Gastrocnemius medialis (tissue), 4 donors: Measurements from ENCODE around the gene NCOA7.

ENCODE experiments used
- CTCF ChIP-seq, 5 experiments: fragments of 450-650 bp in 3 of 5; fragments of 200-600 bp in 2 of 5; sonication (generic) in 2 of 5; IDR thresholded peaks in 4 of 5; conservative IDR thresholded peaks in 1 of 5; 1 replicate in 4 of 5; 2 replicates in 1 of 5; pipeline ENCODE4 v1.5.1; 2016 to 2019; ENCODE audit warnings: antibody characterized with exemption in 5 of 5, mild to moderate bottlenecking in 3 of 5, moderate library complexity in 3 of 5
- POLR2A ChIP-seq, 2 donors: fragments of 450-650 bp; IDR thresholded peaks; one replicate each; pipeline ENCODE4 v1.6.1; 2017; ENCODE audit warnings: antibody characterized with exemption in 2 of 2, mild to moderate bottlenecking in 2 of 2, moderate library complexity in 2 of 2

GRCh38 chr6:125797120-125797885 lies 6.5 kb downstream of the NCOA7 start:
- TF ChIP-seq CTCF (IDR thresholded peaks at IDR 0.05 in 4 of 5, conservative IDR thresholded peaks at IDR 0.05 in 1 of 5) (no peak), POLR2A (IDR thresholded peaks at IDR 0.05) (no peak)
